GM12878 (cell line): ENCODE data around the gene MANBA. TPM values are rescaled to one million over a fixed set of nuclear protein-coding genes. Genes with fewer than 3 reads are reported as not detected.

Source experiments
- ATAC-seq: fragments of 200-7000 bp; cut with Tn5 transposase; 3 replicates; pipeline ENCODE4 v1.9.1; 2020; ENCODE audit warnings: mild to moderate bottlenecking, moderate library complexity
- BruUV-seq: library from RNA; stranded (reverse); fragments of 400-500 nt; replicated peaks from 2 replicates; lab custom pipeline; 2021; lab: Mats Ljungman, UMichigan
- CTCF ChIA-PET: fragments of 300-600 bp; sonication (Branson Sonifier 250); formaldehyde crosslinking; extraction: SDS; loops from one replicate; lab custom pipeline; 2021; ENCODE audit warnings: inconsistent platforms; lab: Yijun Ruan, JAX
- POLR2A ChIA-PET: fragments of 350-600 bp; formaldehyde crosslinking; extraction: SDS; loops from one replicate; lab custom pipeline; 2021; ENCODE audit warnings: inconsistent platforms; lab: Charles Lee
- RAD21 ChIA-PET: fragments of 300-600 bp; sonication (Branson Sonifier 250); formaldehyde crosslinking; loops from one replicate; lab custom pipeline; 2023; ENCODE audit warnings: antibody characterized with exemption; ENCODE audit not compliant: unreplicated experiment; lab: Charles Lee
- SMC1A ChIA-PET: fragments of 300-600 bp; sonication (Branson Sonifier 250); formaldehyde crosslinking; loops from one replicate; lab custom pipeline; 2023; ENCODE audit not compliant: unreplicated experiment, uncharacterized antibody; lab: Charles Lee
- DNase-seq: peaks from one replicate; pipeline ENCODE4 v3.0.0-alpha.2; 2011; ENCODE audit warnings: low read depth, low spot score
- FAIRE-seq: peaks from 3 replicates; lab custom pipeline; 2011; peaks lifted over from hg19 to GRCh38; lab: Jason Lieb, UNC
- H2AFZ ChIP-seq: 2 replicates; pipeline ENCODE4 v1.6.0; 2011; ENCODE audit warnings: low read depth, low read length, control low read depth; ENCODE audit not compliant: control insufficient read depth
- H3K27ac ChIP-seq: 2 replicates; pipeline ENCODE4 v1.5.1; 2011; ENCODE audit warnings: control low read depth; ENCODE audit not compliant: control insufficient read depth, insufficient read depth
- H3K27me3 ChIP-seq, 2 experiments: replicated peaks in 1 of 2; 2 replicates each; pipeline versions ENCODE4 v1.6.0 to v1.6.1; 2011; ENCODE audit warnings: low read length in 1 of 2; ENCODE audit not compliant: control insufficient read depth in 2 of 2, insufficient read depth in 2 of 2
- H3K36me3 ChIP-seq, 2 experiments: 2 replicates each; pipeline ENCODE4 v1.5.1; 2011; ENCODE audit warnings: low read length in 1 of 2; ENCODE audit not compliant: control insufficient read depth in 2 of 2, insufficient read depth in 2 of 2
- H3K4me1 ChIP-seq: 2 replicates; pipeline ENCODE4 v1.6.1; 2011; ENCODE audit warnings: mild to moderate bottlenecking, low read length, moderate library complexity, mixed read lengths; ENCODE audit not compliant: control insufficient read depth, insufficient read depth
- H3K4me2 ChIP-seq: 2 replicates; pipeline ENCODE4 v1.6.0; 2011; ENCODE audit warnings: control low read depth; ENCODE audit not compliant: control insufficient read depth, insufficient read depth
- H3K4me3 ChIP-seq: fragments of 200-600 bp; sonication (generic); 2 replicates; pipeline ENCODE4 v1.5.1; 2016
- H3K79me2 ChIP-seq: 2 replicates; pipeline ENCODE4 v1.6.0; 2011; ENCODE audit warnings: low read length; ENCODE audit not compliant: control insufficient read depth, insufficient read depth
- H3K9ac ChIP-seq: 2 replicates; pipeline ENCODE4 v1.8.0; 2011; ENCODE audit warnings: low read length, control low read depth, mixed read lengths; ENCODE audit not compliant: control insufficient read depth, insufficient read depth
- H3K9me3 ChIP-seq: replicated peaks from 3 replicates; pipeline ENCODE4 v1.5.1; 2011; ENCODE audit warnings: mild to moderate bottlenecking, low read length; ENCODE audit not compliant: control insufficient read depth, insufficient read depth
- H4K20me1 ChIP-seq: 2 replicates; pipeline ENCODE4 v1.6.0; 2011; ENCODE audit not compliant: control insufficient read depth, insufficient read depth
- ASH2L ChIP-seq: fragments of 300-600, 200-600 bp; sonication (generic); IDR thresholded peaks from 2 replicates; pipeline ENCODE4 v1.6.1; 2017; ENCODE audit warnings: low read depth, mild to moderate bottlenecking, borderline replicate concordance
- ATF7 ChIP-seq: fragments of 450-650 bp; IDR thresholded peaks from 2 replicates; pipeline ENCODE4 v1.6.1; 2016; ENCODE audit warnings: low read depth, mild to moderate bottlenecking
- BACH1 ChIP-seq: fragments of 450-650 bp; IDR thresholded peaks from 2 replicates; pipeline ENCODE4 v1.6.1; 2017; ENCODE audit warnings: mild to moderate bottlenecking, borderline replicate concordance
- BMI1 ChIP-seq: fragments of 450-650 bp; IDR thresholded peaks from 2 replicates; pipeline ENCODE4 v1.6.1; 2016; ENCODE audit warnings: mild to moderate bottlenecking, moderate library complexity, borderline replicate concordance
- CBFB ChIP-seq: IDR thresholded peaks from 2 replicates; pipeline ENCODE4 v1.6.1; 2016; ENCODE audit warnings: antibody characterized with exemption, low read depth
- CREB1 ChIP-seq: IDR thresholded peaks from 2 replicates; pipeline ENCODE4 v1.6.1; 2012; ENCODE audit warnings: low read depth, mild to moderate bottlenecking, inconsistent platforms
- CREM ChIP-seq: IDR thresholded peaks from 2 replicates; pipeline ENCODE4 v1.6.1; 2014; ENCODE audit warnings: antibody characterized with exemption, low read depth
- ETV6 ChIP-seq, 2 experiments: fragments of 450-650 bp in 1 of 2; IDR thresholded peaks in 1 of 2; conservative IDR thresholded peaks in 1 of 2; 2 replicates each; pipeline ENCODE4 v1.6.1; 2014; ENCODE audit warnings: antibody characterized with exemption in 1 of 2, borderline replicate concordance in 1 of 2, low read depth in 1 of 2, mild to moderate bottlenecking in 1 of 2, moderate library complexity in 1 of 2
- EZH2 ChIP-seq: IDR thresholded peaks from 2 replicates; pipeline ENCODE4 v1.6.1; 2012; ENCODE audit warnings: low read depth, mild to moderate bottlenecking, control low read depth, inconsistent platforms, low read length, borderline replicate concordance; ENCODE audit not compliant: control insufficient read depth
- GABPA ChIP-seq: IDR thresholded peaks from 2 replicates; pipeline ENCODE4 v1.6.1; 2014; ENCODE audit warnings: antibody characterized with exemption, low read depth, mild to moderate bottlenecking, inconsistent platforms
- IKZF1 ChIP-seq: fragments of 450-650 bp; conservative IDR thresholded peaks from 2 replicates; pipeline ENCODE4 v1.6.1; 2017; ENCODE audit warnings: antibody characterized with exemption, mild to moderate bottlenecking
- IRF3 ChIP-seq: fragments of 450-650 bp; IDR thresholded peaks from 2 replicates; pipeline ENCODE4 v1.6.1; 2014; ENCODE audit warnings: mild to moderate bottlenecking
- IRF4 ChIP-seq: IDR thresholded peaks from 2 replicates; pipeline ENCODE4 v1.6.1; 2011; ENCODE audit warnings: low read depth, low read length
- MTA2 ChIP-seq: fragments of 450-650 bp; IDR thresholded peaks from 2 replicates; pipeline ENCODE4 v1.6.1; 2016; ENCODE audit warnings: low read depth, mild to moderate bottlenecking, moderate library complexity
- NFYA ChIP-seq: IDR thresholded peaks from 2 replicates; pipeline ENCODE4 v1.6.1; 2011; ENCODE audit warnings: low read depth, mild to moderate bottlenecking, low read length, improper control_type of control experiment, borderline replicate concordance
- NR2C1 ChIP-seq: fragments of 450-650 bp; IDR thresholded peaks from 2 replicates; pipeline ENCODE4 v1.6.1; 2017; ENCODE audit warnings: antibody characterized with exemption, mild to moderate bottlenecking, moderate library complexity
- NR2F1 ChIP-seq: fragments of 450-650 bp; conservative IDR thresholded peaks from 2 replicates; pipeline ENCODE4 v1.6.1; 2017; ENCODE audit warnings: mild to moderate bottlenecking
- PAX5 ChIP-seq: IDR thresholded peaks from 2 replicates; pipeline ENCODE4 v1.6.1; 2011; ENCODE audit warnings: low read depth, low read length, borderline replicate concordance
- POLR2AphosphoS2 ChIP-seq: IDR thresholded peaks from 2 replicates; pipeline ENCODE4 v1.6.1; 2011; ENCODE audit warnings: low read depth, mild to moderate bottlenecking, low read length, improper control_type of control experiment, moderate library complexity
- POLR2AphosphoS5 ChIP-seq: IDR thresholded peaks from 2 replicates; pipeline ENCODE4 v1.6.1; 2011; ENCODE audit warnings: mild to moderate bottlenecking, low read length, inconsistent platforms
- RBBP5 ChIP-seq: fragments of 200-600 bp; sonication (generic); conservative IDR thresholded peaks from 2 replicates; pipeline ENCODE4 v1.6.1; 2016
- SPI1 ChIP-seq: IDR thresholded peaks from 2 replicates; pipeline ENCODE4 v1.6.1; 2011; ENCODE audit warnings: low read depth, mild to moderate bottlenecking, low read length, moderate library complexity, borderline replicate concordance; ENCODE audit not compliant: insufficient read depth
- TCF12 ChIP-seq: IDR thresholded peaks from 2 replicates; pipeline ENCODE4 v1.6.1; 2011; ENCODE audit warnings: low read depth, mild to moderate bottlenecking, low read length
- TCF3 ChIP-seq: IDR thresholded peaks from 2 replicates; pipeline ENCODE4 v1.6.1; 2012; ENCODE audit warnings: low read depth, mild to moderate bottlenecking, low read length, borderline replicate concordance; ENCODE audit not compliant: insufficient read depth
- YY1 ChIP-seq: IDR thresholded peaks from 2 replicates; pipeline ENCODE4 v1.6.1; 2011; ENCODE audit warnings: low read depth, mild to moderate bottlenecking, low read length
- WGBS: methylation state at CpG from one replicate; pipeline ENCODE4 v1.1.6; 2016; ENCODE audit warnings: low lambda C conversion rate; ENCODE audit not compliant: insufficient replicate concordance, insufficient coverage; ENCODE audit errors: missing lambda C conversion rate; 5-methylcytosine and 5-hydroxymethylcytosine counted together
- in situ Hi-C: fragments of 300-500 bp; cut with MboI; formaldehyde crosslinking; loops from 9 replicates; pipeline ENCODE4 v1.14.3; 2018; ENCODE audit warnings: mixed read lengths
- intact Hi-C: fragments of 100-400 bp; cut with micrococcal nuclease; formaldehyde crosslinking; loops from one replicate; pipeline ENCODE4 v1.14.2; 2022; ENCODE audit not compliant: unreplicated experiment
- polyA plus RNA-seq, 11 experiments: library from polyadenylated mRNA; depleted of rRNA in 4 of 11; unstranded in 6 of 11; stranded (reverse) in 5 of 11; fragments of >200 nt; fragmentation: Nextera tagmentation in 4 of 11; fragmentation: Illumina TruSeq in 1 of 11; extraction: Ambion mirVana in 4 of 11; extraction: Trizol in 1 of 11; gene quantifications; 1 replicate in 1 of 11; 2 replicates in 10 of 11; pipeline versions ENCODE4 v1.2.1 to v1.2.3, GENCODE V29; 2011 to 2016; ENCODE audit warnings: inconsistent platforms in 2 of 11, missing spikeins in 2 of 11, low read depth in 1 of 11
- total RNA-seq, 4 experiments: library from RNA; depleted of rRNA in 3 of 4; stranded (reverse); fragments of >200 nt in 3 of 4; fragmentation: Illumina TruSeq in 1 of 4; extraction: Trizol in 1 of 4; gene quantifications; 2 replicates each; pipeline versions ENCODE4 v1.2.1 to v1.2.3, GENCODE V29; 2013 to 2021

The MANBA gene
- total and polyA plus RNA-seq, 10 of the 15 experiments (the other 5 are each of a cell fraction or from before 2014, with no cell fraction given) = 3.8 to 19.0 (median 12.5) TPM

- Histone ChIP-seq H3K27ac (peak overlapping the region; percentile 71), H3K27me3 (no peaks in the 10 kb centered on the region), H3K9ac (no peak overlapping the region), H3K36me3 (peaks cover 2 to 5% of the 10 kb centered on the region in 2 experiments), H3K4me3 (no peak overlapping the region), H3K4me2 (peak overlapping the region; percentile 22; the same call in 1 of the 2 replicates), H4K20me1 (no peaks in the 10 kb centered on the region), H2AFZ (peak overlapping the region; percentile 45; the same call in 1 of the 2 replicates), H3K9me3 (peaks cover 20% of the 10 kb centered on the region), H3K79me2 (peaks cover 38% of the 10 kb centered on the region), H3K4me1 (peaks cover 14% of the 10 kb centered on the region)
- RAD21 ChIA-PET = interaction anchor here (0.9 to 1.1 kb wide), 3 partner anchors 26 to 87 kb away, joined by 3 to 5 read pairs (median 3); partner anchors contain the start of gene MANBA
- DNase-seq (peak; percentile 39), ATAC-seq (peak; percentile 95), FAIRE-seq (no peak)
- CTCF ChIA-PET = interaction anchor here (1.5 kb wide), 1 partner anchor 19 kb away, joined by 3 read pairs; no protein-coding TSS in a partner anchor
- intact Hi-C loops (no loop called here), in situ Hi-C loops (no loop called here)
- POLR2A ChIA-PET = interaction anchor here (0.6 kb wide), 1 partner anchor 104 kb away, joined by 3 read pairs; no protein-coding TSS in a partner anchor
- 49% methylated on average over 5 of the region's 5 CpGs for WGBS
- no TSS peak for BruUV-seq
- SMC1A ChIA-PET = interaction anchor here (0.6 to 1.3 kb wide), 2 partner anchors 11 to 54 kb away, joined by 3 read pairs; no protein-coding TSS in a partner anchor
- TF ChIP-seq SPI1 (peak; percentile 94), POLR2AphosphoS5 (no peak), EZH2 (no peak), POLR2AphosphoS2 (no peak), IRF4 (0 out of 2 replicates have a peak, but pooled peaks have one; percentile 33), PAX5 (0 out of 2 replicates have a peak, but pooled peaks have one; percentile 3), ATF7 (0 out of 2 replicates have a peak, but pooled peaks have one; percentile 14), MTA2 (no peak), CBFB (no peak), CREM (peak; percentile 76; the same call in 1 of the 2 replicates), YY1 (0 out of 2 replicates have a peak, but pooled peaks have one; percentile 41), CREB1 (peak; percentile 91), BMI1 (no peak), TCF12 (0 out of 2 replicates have a peak, but pooled peaks have one; percentile 72), NR2C1 (0 out of 2 replicates have a peak, but pooled peaks have one; percentile 11), NR2F1 (0 out of 2 replicates have a peak, but pooled peaks have one; percentile 33), IRF3 (no peak), ETV6 (conservative IDR thresholded peaks at IDR 0.05 in 1 of 2, IDR thresholded peaks at IDR 0.05 in 1 of 2; ENCODE audit: borderline replicate concordance in 1 of 2, low read depth in 1 of 2) (0 out of 4 replicates have a peak, but pooled peaks of 1 of the 2 experiments have one; percentile 3), BACH1 (no peak), GABPA (peak; percentile 76), IKZF1 (peak; percentile 46; the same call in 1 of the 2 replicates), ASH2L (no peak), NFYA (no peak), RBBP5 (no peak), TCF3 (peak; percentile 78)
Observed at GRCh38 chr4:102734591-102735385, 26.0 kb downstream of the MANBA start.
